IPS-20b (cell line): ENCODE data around the gene CDRT4.
"Not testable (repeated sequence)": the region's sequence is repeated elsewhere in the genome, so short reads cannot be mapped to it uniquely, and the experiment has no call there.

Source experiments
- H3K27ac ChIP-seq: one replicate; pipeline ENCODE4 v1.5.1; 2013; ENCODE audit warnings: low read length
- H3K27me3 ChIP-seq: 2 replicates; pipeline ENCODE4 v1.6.1; 2013; ENCODE audit warnings: mild to moderate bottlenecking, low read length, inconsistent platforms; ENCODE audit not compliant: insufficient read depth
- H3K36me3 ChIP-seq: 2 replicates; pipeline ENCODE4 v1.6.1; 2013; ENCODE audit warnings: low read depth, mild to moderate bottlenecking, inconsistent platforms, low read length, moderate library complexity; ENCODE audit not compliant: insufficient read depth
- H3K4me1 ChIP-seq: 2 replicates; pipeline ENCODE4 v1.6.1; 2013; ENCODE audit warnings: mild to moderate bottlenecking, control low read depth, inconsistent platforms, low read length, moderate library complexity; ENCODE audit not compliant: insufficient read depth
- H3K4me3 ChIP-seq: 2 replicates; pipeline ENCODE4 v1.5.1; 2013; ENCODE audit warnings: mild to moderate bottlenecking, low read length, inconsistent platforms
- H3K9ac ChIP-seq: 2 replicates; pipeline ENCODE4 v1.6.1; 2013; ENCODE audit warnings: low read depth, mild to moderate bottlenecking, inconsistent platforms, low read length, moderate library complexity
- H3K9me3 ChIP-seq: 2 replicates; pipeline ENCODE4 v1.6.1; 2013; ENCODE audit warnings: mild to moderate bottlenecking, low read depth, low read length, inconsistent platforms; ENCODE audit not compliant: insufficient read depth

The CDRT4 gene

DNA sequence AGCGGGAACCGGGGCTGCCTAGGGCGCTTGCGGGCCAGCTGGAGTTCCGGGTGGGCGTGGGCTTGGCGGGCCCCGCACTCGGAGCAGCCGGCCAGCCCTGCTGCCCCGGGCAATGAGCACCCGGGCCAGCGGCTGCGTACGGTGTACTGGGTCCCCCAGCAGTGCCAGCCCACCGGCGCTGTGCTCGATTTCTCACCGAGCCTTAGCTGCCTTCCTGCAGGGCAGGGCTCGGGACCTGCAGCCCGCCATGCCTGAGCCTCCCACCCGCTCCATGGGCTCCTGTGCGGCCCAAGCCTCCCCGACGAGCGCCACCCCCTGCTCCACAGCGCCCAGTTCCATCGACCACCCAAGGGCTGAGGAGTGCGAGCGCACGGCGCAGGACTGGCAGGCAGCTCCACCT lies 38.3 kb upstream of the CDRT4 start:
- H3K9me3 ChIP-seq, H3K4me3 ChIP-seq, H3K27me3 ChIP-seq, H3K4me1 ChIP-seq, H3K27ac ChIP-seq, H3K9ac ChIP-seq: not testable (repeated sequence)
- peaks cover 12% of the 10 kb centered on the region for H3K36me3 ChIP-seq

DNA sequence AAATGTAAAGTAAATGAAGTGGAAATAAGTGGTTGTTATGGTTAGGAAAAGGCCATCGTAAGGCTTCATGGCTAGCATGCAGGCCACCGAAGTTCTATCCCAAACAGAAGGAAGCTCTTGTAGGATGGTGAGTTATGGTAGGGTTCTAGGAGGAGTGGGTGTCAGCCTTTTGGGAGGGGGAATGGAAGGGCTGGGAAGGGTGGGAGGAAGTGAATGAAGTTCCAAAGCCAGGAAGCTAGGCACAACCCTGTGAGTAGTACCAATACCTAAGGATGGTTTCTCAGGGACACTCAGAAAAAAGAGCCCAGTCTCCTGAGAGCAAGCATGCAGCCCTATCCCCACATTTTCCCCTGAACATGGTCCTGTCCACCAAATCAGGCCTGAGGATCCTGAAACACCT lies 36.3 kb upstream of the CDRT4 start:
- no peak overlapping the region for H3K9ac ChIP-seq
- H3K27me3 ChIP-seq: no peaks in the 10 kb centered on the region
- H3K27ac ChIP-seq: no peak overlapping the region
- H3K4me1 ChIP-seq: peaks cover 3% of the 10 kb centered on the region; the same call in 1 of the 2 replicates
- H3K4me3 ChIP-seq: no peak overlapping the region
- peaks cover 19% of the 10 kb centered on the region for H3K36me3 ChIP-seq
- no peaks in the 10 kb centered on the region for H3K9me3 ChIP-seq

DNA sequence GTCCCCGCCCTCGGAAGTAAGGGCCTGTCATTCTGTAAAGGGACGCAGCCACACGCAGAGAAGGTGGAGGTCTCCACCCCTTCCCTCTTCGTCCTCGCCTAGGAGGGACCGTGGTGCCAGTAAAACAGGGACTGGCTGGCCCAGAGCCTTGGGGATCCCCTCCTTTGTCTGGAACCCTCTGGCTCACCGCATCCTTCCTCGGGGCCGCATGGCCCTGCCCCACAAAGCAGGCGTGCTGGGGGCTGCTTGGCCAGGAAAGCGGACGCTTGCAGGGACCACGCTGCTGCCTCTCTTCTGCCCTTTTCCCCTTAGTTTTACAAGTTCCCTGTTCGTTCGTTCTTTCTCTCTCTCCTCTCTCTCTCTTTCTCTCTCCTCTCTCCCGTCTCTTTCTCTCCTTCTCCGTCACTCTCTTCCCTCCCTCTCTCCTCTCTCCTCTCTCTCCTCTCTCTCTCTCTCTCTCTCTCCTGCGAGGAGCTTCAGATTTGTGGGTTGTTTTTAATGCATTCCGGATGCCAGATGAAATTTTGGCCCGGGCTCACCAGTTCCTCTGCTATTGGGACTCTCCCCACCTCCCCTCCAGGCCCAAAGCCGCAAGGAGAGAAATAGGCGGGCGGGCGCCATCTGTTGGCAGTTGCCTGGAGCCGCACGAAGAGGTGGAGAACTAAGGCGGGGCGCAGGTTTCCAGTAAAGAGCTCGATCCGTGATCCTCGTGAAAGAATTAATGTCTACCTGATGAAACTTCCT lies 35.1 kb upstream of the CDRT4 start:
- peak overlapping the region; percentile 63; the same call in 1 of the 2 replicates for H3K9ac ChIP-seq

DNA sequence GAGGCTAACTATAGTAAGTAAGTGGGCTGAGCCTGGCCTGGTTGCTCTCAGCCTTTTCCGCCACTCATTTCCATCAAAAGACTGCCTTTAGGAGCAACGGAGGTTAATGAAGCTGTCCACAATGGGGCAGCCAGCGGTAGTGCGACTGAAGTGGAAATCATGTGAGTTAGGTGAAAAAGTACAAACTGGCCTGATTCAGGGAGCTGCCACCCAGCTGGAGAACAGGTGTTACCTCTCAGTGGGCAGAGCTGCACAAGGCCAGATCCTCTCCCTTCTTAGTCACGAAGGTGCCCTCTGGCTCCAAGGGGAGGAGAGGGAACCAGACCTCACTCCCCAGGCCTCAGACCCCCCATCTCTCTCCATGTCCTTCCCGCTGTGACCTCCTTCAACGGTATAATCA lies 34.4 kb upstream of the CDRT4 start:
- Histone ChIP-seq H3K36me3 (peaks cover 22% of the 10 kb centered on the region), H3K27me3 (no peaks in the 10 kb centered on the region), H3K4me3 (no peak overlapping the region), H3K9me3 (no peaks in the 10 kb centered on the region), H3K9ac (no peak overlapping the region), H3K4me1 (peaks cover 3% of the 10 kb centered on the region; the same call in 1 of the 2 replicates), H3K27ac (no peak overlapping the region)

More for the DNA sequence above, 35.1 kb upstream of the CDRT4 start:
- peaks cover 19% of the 10 kb centered on the region for H3K36me3 ChIP-seq
- peaks cover 3% of the 10 kb centered on the region; the same call in 1 of the 2 replicates for H3K4me1 ChIP-seq
- H3K4me3 ChIP-seq: peak overlapping the region; percentile 21; the same call in 1 of the 2 replicates
- H3K27me3 ChIP-seq: no peaks in the 10 kb centered on the region
- peak overlapping the region; percentile 43 for H3K27ac ChIP-seq
- no peaks in the 10 kb centered on the region for H3K9me3 ChIP-seq

DNA sequence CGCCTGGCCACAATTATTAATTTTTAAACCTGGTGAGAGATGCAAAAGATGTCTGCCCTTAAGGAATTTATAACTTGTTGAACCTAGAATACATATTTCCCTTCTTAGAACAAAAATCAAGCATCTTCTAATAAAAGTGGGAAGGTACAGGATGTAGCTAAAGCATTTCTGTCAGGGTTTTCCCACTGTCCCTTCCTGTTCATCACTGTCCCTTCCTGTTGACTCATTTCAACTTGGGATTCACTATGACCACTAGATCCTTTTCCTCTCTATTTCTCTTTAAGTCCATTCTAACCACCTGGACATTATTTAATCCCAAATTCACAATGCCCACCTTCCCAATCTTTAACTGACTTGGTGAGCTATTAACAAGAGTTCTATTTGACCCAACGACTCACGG lies 33.9 kb upstream of the CDRT4 start:
- no peak overlapping the region for H3K4me3 ChIP-seq
- H3K9ac ChIP-seq: no peak overlapping the region
- no peaks in the 10 kb centered on the region for H3K27me3 ChIP-seq
- H3K36me3 ChIP-seq: peaks cover 27% of the 10 kb centered on the region
- H3K9me3 ChIP-seq: no peaks in the 10 kb centered on the region
- H3K27ac ChIP-seq: no peak overlapping the region
- H3K4me1 ChIP-seq: peaks cover 3% of the 10 kb centered on the region; the same call in 1 of the 2 replicates

DNA sequence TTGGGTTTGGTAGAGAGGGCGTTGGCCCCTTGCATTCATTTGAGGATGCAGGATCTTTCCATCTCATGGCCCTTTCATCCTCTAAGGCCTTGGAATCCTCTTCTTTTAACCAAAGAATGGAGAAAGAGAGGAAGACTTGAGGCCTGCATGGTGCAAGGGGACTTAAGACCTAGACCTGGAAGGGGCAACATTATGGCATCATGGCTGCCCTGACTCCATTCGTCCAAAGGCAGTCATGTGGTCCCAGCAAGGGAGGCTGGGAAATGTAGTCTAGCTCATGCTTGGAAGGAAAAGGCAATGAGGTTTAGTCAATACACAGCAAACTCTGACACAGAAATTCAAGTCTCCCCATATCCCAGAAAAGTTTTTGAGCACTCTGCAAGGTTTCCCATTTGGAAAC lies 30.7 kb upstream of the CDRT4 start:
- no peak overlapping the region for H3K9ac ChIP-seq

DNA sequence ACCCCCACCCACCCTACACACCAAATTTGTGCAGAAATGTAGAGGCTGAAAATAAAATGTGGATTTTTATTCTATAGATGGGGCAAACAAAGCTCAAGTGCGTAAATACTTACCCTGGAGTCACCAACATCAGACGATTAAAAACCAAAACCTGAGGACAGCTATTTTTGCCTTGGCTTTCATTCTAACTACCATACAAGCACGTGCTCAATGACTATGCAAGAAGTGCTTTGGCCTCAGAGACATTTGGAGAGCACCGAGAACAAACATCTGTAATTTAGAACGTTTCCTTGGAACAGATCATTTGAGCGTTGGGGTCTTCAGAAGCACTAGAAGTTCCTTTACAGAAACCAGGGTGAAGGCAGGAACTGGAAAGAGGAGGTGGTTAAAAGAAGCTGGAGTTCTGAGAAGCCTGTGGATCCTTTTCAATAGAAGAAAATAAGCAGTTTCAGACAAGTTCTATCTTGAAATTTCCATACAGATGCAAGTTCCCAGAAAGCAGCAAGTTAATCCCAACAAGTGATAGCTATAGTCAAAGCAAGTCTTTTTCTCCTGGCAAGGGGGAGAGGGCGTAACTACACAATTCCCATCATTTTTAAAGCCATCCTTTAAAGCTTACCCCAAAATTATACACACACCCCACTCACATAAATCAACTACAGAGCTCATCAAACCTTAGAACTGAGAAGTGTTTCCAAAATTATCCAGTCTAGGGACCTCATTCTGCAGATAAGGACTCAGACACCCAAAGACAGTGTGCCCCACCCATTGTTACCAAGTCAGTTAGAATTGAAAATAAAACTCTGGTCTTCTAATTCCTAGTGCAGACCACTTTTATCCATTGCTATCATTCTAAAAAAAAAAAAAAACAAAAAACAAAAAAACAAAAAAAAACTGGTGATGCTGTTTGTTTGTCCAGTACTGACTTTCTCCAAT lies 29.6 kb upstream of the CDRT4 start:
- H3K27ac ChIP-seq: no peak overlapping the region
- no peaks in the 10 kb centered on the region for H3K27me3 ChIP-seq
- no peaks in the 10 kb centered on the region for H3K4me1 ChIP-seq
- no peak overlapping the region for H3K4me3 ChIP-seq
- H3K9me3 ChIP-seq: no peaks in the 10 kb centered on the region
- no peak overlapping the region for H3K9ac ChIP-seq
- peaks cover 31% of the 10 kb centered on the region for H3K36me3 ChIP-seq

More for the DNA sequence above, 30.7 kb upstream of the CDRT4 start:
- Histone ChIP-seq H3K4me3 (no peak overlapping the region), H3K27me3 (no peaks in the 10 kb centered on the region), H3K4me1 (peaks cover 3% of the 10 kb centered on the region; the same call in 1 of the 2 replicates), H3K9me3 (no peaks in the 10 kb centered on the region), H3K27ac (no peak overlapping the region), H3K36me3 (peaks cover 32% of the 10 kb centered on the region)

DNA sequence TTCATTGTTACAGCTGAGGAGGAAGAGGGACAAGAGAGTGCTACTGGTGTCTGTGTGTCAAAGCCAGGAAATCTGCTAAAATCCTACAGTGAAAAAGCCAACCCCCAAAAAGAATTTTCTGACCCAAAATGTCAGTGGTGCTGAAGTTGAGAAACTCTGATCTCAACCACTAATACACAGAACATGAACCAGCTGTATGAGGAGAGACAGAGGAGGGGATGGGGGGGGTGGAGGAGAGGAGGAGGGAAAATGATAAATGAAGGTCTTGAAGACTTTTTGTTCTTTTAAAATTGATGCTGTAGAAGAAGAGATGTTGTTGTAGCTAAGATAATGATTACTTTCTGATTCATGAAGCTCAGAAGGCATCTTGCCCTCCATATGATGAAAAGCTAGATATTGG lies 27.4 kb upstream of the CDRT4 start:
- Histone ChIP-seq H3K4me1 (peaks cover 17% of the 10 kb centered on the region), H3K27me3 (no peaks in the 10 kb centered on the region), H3K27ac (no peak overlapping the region), H3K9ac (no peak overlapping the region), H3K36me3 (peaks cover 17% of the 10 kb centered on the region), H3K4me3 (no peak overlapping the region), H3K9me3 (no peaks in the 10 kb centered on the region)

DNA sequence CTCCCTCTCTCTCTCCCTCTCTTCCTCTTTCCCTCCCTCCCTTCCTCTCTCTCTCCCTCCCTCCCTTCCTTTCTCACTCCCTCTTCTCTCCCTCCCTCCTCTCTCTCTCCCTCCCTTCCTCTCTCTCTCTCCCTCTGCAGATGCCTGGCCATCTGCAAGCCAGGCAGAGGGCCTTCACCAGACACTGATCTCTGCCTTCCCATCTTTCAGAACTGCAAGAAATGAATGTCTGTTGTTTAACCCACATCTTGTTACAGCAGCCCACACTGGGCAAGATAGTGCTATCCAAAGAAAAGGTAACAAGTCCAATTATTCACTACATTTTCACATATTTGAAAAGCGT lies 26.2 kb upstream of the CDRT4 start:
- Histone ChIP-seq H3K27me3 (no peaks in the 10 kb centered on the region), H3K9ac (no peak overlapping the region), H3K4me3 (no peak overlapping the region), H3K36me3 (peaks cover 17% of the 10 kb centered on the region), H3K9me3 (no peaks in the 10 kb centered on the region), H3K27ac (no peak overlapping the region), H3K4me1 (peaks cover 17% of the 10 kb centered on the region)

DNA sequence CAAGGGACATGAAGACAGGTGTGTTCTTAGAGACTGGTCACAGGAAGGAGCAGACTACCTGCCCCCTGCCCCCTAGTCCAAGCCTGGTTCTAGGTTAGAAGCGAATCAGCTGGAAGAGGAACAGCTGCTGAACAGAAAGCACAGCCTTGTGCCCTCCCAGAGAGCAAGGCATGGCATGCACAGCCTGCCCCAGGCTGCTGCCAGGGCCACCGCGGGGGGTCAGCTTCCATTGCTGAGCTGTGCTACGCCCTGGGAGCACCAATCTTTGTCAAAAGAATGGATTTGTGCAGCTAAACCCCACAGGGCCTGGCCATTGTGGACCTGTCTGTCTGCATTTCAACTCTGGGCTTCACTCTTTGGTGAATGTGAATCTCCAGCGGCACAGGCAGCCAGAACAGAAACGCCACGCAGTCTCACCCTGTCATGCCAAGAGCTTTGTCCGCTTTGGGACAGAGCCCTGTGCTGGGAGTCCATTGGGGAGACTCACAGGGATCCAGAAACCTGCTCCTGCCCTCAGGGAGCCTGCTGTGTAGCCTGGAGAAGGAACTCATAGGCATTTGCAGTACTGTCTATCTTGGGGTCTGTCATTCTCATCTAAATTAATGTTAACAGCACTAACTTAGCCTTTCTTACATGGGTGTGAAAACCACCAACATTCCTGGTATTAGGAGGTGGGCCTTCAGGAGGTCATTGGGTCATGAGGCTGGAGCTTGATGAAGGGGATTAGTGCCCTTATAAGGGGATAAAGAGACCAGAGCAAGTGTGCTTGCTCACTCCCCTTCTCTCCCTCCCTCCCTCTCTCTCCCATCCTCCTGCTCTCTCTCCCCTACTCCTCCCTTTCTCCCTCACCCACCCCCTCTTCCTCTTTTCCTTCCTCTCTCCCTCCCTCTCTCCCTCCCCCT lies 25.6 kb upstream of the CDRT4 start:
- Histone ChIP-seq H3K4me3 (no peak overlapping the region), H3K9ac (no peak overlapping the region), H3K9me3 (no peaks in the 10 kb centered on the region), H3K27me3 (no peaks in the 10 kb centered on the region), H3K36me3 (peaks cover 19% of the 10 kb centered on the region), H3K4me1 (peaks cover 17% of the 10 kb centered on the region), H3K27ac (no peak overlapping the region)

DNA sequence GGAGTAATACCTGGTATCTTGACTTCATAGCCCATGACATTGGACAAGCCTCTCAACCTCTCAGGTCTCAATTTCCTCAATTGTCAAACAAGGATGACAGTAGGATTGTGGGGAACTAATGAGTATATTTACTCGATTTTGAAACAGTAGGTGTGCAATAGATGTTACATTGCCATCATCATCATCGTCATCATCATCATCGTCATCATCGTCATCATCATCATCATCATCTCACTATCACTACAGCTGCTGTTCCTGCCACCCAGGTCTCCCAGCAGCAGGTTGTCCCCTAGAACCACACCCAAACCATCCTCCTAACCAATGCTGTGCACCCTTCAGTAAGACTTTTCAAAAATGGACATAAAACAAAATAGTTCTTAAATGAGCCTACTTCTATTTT lies 24.8 kb upstream of the CDRT4 start:
- Histone ChIP-seq H3K27me3 (no peaks in the 10 kb centered on the region), H3K27ac (no peak overlapping the region), H3K9me3 (no peaks in the 10 kb centered on the region), H3K4me3 (no peak overlapping the region), H3K9ac (no peak overlapping the region), H3K4me1 (peaks cover 17% of the 10 kb centered on the region), H3K36me3 (peaks cover 24% of the 10 kb centered on the region)
